H1 (cell line): ENCODE measurements around the gene ZNF213.
A peak's percentile ranks its signal among the peaks of the same experiment; 100 is the strongest.

ENCODE experiments used
- CEBPB ChIP-seq: IDR thresholded peaks from 2 replicates; pipeline ENCODE4 v1.6.1; 2012; ENCODE audit warnings: low read depth, low read length
- CTCF ChIP-seq, 3 experiments: IDR thresholded peaks; 1 replicate in 2 of 3; 2 replicates in 1 of 3; pipeline versions ENCODE4 v1.5.1 to v1.6.1; 2011; ENCODE audit warnings: low read length in 3 of 3, mild to moderate bottlenecking in 3 of 3, inconsistent platforms in 2 of 3, low read depth in 1 of 3, moderate library complexity in 1 of 3; ENCODE audit not compliant: insufficient read depth in 1 of 3; ENCODE audit errors: control extremely low read depth in 1 of 3
- GABPA ChIP-seq: IDR thresholded peaks from 2 replicates; pipeline ENCODE4 v1.6.1; 2011; ENCODE audit warnings: mild to moderate bottlenecking, low read length, moderate library complexity, borderline replicate concordance; ENCODE audit not compliant: insufficient read depth
- GTF2F1 ChIP-seq: IDR thresholded peaks from 2 replicates; pipeline ENCODE4 v1.6.1; 2012; ENCODE audit warnings: low read depth, low read length, improper control_type of control experiment, borderline replicate concordance
- JUN ChIP-seq: IDR thresholded peaks from 2 replicates; pipeline ENCODE4 v1.6.1; 2011; ENCODE audit warnings: low read depth, mild to moderate bottlenecking, improper control_type of control experiment, low read length
- JUND ChIP-seq: IDR thresholded peaks from 2 replicates; pipeline ENCODE4 v1.6.1; 2011; ENCODE audit warnings: mild to moderate bottlenecking, improper control_type of control experiment, low read length
- MAX ChIP-seq: IDR thresholded peaks from 2 replicates; pipeline ENCODE4 v1.6.1; 2012; ENCODE audit warnings: inconsistent platforms
- POLR2A ChIP-seq, 2 experiments: IDR thresholded peaks; 1 replicate in 1 of 2; 2 replicates in 1 of 2; pipeline ENCODE4 v1.6.1; 2011; ENCODE audit warnings: low read depth in 2 of 2, low read length in 2 of 2, mild to moderate bottlenecking in 2 of 2; ENCODE audit errors: control extremely low read depth in 1 of 2
- POLR2AphosphoS5 ChIP-seq: IDR thresholded peaks from 2 replicates; pipeline ENCODE4 v1.6.1; 2011; ENCODE audit warnings: low read depth, low read length
- RXRA ChIP-seq: IDR thresholded peaks from 2 replicates; pipeline ENCODE4 v1.6.1; 2011; ENCODE audit warnings: low read depth, mild to moderate bottlenecking, low read length, moderate library complexity; ENCODE audit not compliant: insufficient read depth
- SP1 ChIP-seq: IDR thresholded peaks from 2 replicates; pipeline ENCODE4 v1.6.1; 2011; ENCODE audit warnings: low read depth, low read length
- SUZ12 ChIP-seq: fragments of 200-600 bp; sonication (generic); IDR thresholded peaks from 2 replicates; pipeline ENCODE4 v1.6.1; 2012; ENCODE audit warnings: mild to moderate bottlenecking, inconsistent platforms, low read length, moderate library complexity, mixed read lengths
- TCF12 ChIP-seq: IDR thresholded peaks from 2 replicates; pipeline ENCODE4 v1.6.1; 2011; ENCODE audit warnings: low read depth, mild to moderate bottlenecking, low read length

- TF ChIP-seq TCF12 (no peak), CTCF (IDR thresholded peaks at IDR 0.05; ENCODE audit: control extremely low read depth in 1 of 3, insufficient read depth in 1 of 3, low read depth in 1 of 3, low read length in 3 of 3) (no peak), GTF2F1 (no peak), JUN (no peak), SUZ12 (no peak), POLR2AphosphoS5 (no peak), CEBPB (no peak), POLR2A (IDR thresholded peaks at IDR 0.05; ENCODE audit: control extremely low read depth in 1 of 2, low read depth in 2 of 2, low read length in 2 of 2) (peak; percentile 7 to 51; a peak in 2 of 3 replicates), MAX (no peak), GABPA (no peak), SP1 (no peak), RXRA (no peak), JUND (no peak)
Measured at GRCh38 chr16:3097266-3097665, 37.6 kb upstream of the ZNF213 start.
